HG02759 (cell line): ENCODE measurements around the gene KCNJ6.
"Not testable (repeated sequence)": the region's sequence is repeated elsewhere in the genome, so short reads cannot be mapped to it uniquely, and the experiment has no call there.

Experiments used
- ATAC-seq: cut with Tn5 transposase; IDR thresholded peaks from one replicate; pipeline ENCODE4 v1.9.1; 2021; ENCODE audit warnings: mild to moderate bottlenecking, moderate library complexity; ENCODE audit not compliant: unreplicated experiment

The KCNJ6 gene

DNA sequence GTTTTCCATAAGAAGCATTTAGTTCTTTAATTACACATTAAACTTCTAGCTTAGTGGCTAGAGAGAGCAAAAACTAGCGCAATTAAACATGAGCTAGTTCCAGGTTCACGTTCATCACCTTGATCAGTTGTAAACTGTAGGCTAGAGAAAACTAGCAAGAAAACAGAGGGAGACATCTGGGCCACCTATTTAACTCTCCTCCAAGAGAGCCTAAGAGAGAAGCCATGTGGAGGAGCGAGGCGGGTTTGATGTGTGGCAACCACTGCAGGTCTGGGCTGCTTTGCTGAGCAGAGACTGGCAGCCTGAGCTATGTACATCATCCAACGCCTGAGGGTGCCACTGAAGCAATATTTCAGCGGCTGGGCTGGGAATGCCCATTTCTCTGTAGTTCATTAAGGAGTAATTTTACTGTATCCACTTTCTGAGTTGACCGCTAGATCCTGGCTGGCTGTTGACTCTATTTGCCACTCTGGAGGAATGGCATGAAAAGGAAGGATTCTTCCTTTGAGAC lies 296.7 kb downstream of the KCNJ6 start:
- ATAC-seq: no peak

DNA sequence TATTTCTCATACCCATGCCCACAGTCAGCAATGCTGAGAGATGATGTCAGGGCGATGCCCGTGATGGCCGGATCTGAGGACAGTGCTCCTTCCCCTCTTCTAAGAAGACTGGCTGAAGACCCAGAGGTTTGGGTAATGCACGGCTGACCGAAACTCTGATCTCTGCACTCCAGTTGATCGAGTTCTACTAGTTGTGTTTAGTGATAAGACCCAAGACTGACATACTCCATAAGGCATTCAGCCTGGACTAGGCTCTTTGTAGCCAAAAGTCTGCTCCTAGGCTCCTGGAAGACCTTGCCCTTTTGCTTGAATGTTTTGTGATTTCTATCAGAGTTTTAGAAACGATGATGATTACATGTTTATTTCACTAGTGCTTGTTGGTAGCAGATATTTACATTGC lies 298.2 kb downstream of the KCNJ6 start:
- no peak for ATAC-seq

- no peak for ATAC-seq
Measured at GRCh38 chr21:37615962-37616361, 300.3 kb downstream of the KCNJ6 start.

- no peak for ATAC-seq
Measured at GRCh38 chr21:37614351-37614875, 301.8 kb downstream of the KCNJ6 start.

GRCh38 chr21:37607081-37607480 lies 309.2 kb downstream of the KCNJ6 start:
- ATAC-seq: no peak

DNA sequence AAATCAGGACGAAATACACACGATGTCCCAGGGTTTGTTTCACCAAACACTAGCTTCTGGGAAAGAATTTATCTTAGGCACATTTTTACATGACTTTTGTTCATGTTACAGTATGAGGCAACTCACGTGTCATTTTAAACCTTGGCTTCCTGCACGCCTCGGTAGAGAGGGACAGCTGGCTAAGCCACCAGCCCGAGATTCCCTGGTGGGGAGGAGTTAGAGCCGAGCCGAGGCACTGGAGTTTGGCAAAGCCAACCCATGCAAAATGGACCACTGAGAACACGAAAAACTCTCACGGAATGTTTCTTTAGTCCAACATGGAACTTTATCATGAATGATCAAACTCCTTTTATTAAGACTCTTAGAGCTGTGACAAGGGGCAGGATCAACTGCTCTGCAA lies 309.7 kb downstream of the KCNJ6 start:
- no peak for ATAC-seq

DNA sequence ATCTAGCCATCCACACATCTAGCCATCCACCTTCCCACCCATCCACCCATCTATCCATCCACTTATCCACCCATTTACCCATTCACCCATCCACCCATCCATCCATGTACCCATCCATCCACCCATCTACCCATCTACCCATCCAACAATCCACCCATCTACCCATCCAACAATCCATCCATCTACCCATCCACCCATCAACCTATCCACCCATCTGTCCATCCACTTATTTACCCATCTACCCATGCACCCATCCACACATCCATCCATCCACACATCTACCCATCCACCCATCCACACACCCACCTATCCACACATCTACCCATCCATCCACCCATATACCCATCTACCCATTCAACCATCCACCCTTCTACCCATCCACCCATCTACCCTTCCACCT lies 311.3 kb downstream of the KCNJ6 start:
- no peak for ATAC-seq

DNA sequence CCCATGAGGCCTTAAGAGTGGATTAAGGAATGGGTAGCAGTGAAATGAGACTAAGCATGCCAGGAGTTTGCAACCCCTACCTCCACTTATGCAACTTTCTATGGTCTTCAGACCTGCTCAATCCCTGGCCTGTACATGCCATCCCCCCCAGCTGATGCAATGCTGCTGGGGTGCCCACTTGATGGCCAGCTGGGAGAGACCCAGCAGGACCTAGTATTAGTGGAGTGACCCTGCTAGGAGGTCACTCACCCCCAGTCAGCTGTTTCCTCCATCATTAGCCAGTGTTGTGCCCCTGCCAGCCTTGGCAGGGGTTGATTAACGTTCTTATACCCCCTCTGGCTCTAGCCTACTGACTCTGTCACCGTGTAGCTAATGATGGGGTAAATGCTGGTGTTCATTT lies 313.1 kb downstream of the KCNJ6 start:
- ATAC-seq: no peak

- ATAC-seq: no peak
Measured at GRCh38 chr21:37601915-37602314, 314.3 kb downstream of the KCNJ6 start.

GRCh38 chr21:37601027-37601426 lies 315.2 kb downstream of the KCNJ6 start:
- no peak for ATAC-seq

DNA sequence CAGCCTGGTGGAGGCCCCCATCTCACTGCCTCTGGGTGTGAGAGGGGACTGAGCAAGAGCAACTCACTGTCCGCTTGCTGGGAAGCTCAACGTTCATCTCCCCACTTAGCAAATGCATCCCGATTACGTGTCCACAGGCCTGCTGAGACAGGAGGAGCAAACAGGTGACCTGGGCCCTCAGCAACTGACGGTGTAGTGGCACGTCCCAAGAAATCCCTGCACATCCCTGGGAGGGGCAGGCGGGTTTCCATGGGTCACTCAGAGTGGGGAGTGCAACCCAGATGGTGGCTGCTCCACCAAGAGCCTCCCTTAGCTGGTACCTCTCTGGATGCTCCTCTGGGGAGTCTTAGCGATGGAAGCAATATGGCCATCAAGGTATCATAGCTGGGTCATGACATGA lies 320.3 kb downstream of the KCNJ6 start:
- no peak for ATAC-seq

DNA sequence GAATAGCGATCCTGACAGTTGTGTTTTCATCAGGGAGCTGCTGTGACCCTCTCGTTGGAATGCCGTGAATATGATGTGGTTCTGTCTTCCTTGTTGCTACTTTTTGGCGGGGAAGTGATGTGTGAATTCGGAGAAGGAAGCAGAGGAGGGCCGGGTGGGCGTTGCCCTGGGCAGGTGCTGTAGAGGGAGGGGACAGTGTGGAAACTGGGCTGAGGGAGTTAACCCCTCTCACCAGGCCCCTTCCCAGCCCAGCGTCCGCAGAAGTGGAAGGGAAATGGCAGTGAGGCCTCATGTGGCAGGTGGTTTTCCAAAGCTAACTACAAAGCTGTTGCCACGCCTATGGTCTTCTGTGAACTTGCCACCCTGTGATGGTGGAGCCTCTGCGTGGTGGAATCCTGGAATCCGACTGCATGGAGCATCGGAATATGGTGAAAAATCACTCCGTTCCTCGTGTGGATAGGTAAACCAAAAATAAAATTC lies 321.7 kb downstream of the KCNJ6 start:
- ATAC-seq: no peak

DNA sequence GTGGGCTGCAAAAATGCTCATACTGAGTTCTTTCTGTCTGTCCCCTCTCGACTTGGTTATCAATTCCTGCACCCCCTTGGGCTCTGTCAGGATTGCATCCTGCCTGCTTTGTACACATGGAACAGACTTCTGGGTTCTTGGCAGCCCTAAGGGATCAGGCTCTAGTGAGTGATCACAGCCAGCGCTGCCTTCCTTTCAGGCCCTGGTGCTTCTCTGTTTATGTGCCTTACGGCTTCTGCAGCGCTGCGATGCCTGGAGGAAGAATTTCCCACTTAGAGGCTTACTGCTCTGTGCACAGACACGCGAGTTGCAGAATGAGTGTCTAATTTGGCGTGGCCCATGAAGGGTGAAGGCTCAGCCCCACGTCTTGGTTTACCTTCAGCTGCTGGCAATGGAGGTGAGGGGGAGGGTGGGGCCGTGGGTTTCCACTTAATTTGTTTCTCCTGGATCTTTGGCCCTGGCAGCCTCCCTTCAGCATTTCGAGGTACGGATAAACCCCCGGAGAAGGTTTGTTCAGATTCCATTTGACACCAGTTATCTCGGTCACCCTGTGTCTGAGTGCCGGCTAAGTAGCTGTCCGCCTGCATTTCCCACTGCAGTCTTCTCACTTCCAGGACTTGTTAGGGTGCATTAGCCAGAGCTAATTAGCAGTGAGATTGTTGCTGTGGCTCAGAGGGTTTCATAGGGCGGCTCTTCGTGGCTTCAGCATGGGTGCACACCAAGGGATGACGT lies 322.4 kb downstream of the KCNJ6 start:
- no peak for ATAC-seq

DNA sequence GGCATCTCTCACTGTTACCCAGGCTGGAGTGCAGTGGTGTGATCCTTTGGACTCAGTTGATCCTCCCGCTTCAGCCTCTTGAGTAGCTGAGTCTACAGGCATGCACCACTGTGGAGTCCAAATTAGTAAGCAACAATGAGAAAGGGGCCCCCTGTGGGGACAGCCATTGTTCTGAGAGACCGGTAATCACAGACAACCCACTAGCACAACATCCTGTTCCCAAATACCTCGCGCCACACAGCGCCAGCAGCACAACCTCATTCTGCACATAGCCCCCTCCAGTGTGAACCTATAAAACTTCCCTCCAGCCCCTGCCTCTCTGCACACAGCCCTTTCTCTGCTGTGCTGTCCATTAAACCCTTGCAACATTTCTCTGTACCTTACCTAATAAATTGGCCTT lies 323.2 kb downstream of the KCNJ6 start:
- ATAC-seq: no peak

DNA sequence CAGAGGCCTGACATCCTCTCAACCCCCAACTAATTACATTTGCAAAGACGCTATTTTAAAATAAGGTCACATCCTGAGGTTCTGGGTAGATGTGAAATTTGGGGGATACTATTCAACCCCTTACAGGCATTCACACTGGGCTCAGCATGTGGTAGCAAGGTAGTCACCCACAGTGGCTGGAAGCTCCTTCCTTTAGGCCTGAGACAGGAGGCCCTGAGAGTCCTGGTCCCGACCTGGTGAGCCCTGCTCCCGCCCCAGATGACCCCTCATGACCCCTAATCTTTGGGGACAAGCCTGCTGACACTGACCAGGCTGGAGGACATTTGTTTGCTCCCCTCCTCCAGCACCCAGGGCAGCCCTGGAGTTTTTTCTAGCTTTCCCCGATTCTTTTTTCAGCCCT lies 323.8 kb downstream of the KCNJ6 start:
- ATAC-seq: no peak

DNA sequence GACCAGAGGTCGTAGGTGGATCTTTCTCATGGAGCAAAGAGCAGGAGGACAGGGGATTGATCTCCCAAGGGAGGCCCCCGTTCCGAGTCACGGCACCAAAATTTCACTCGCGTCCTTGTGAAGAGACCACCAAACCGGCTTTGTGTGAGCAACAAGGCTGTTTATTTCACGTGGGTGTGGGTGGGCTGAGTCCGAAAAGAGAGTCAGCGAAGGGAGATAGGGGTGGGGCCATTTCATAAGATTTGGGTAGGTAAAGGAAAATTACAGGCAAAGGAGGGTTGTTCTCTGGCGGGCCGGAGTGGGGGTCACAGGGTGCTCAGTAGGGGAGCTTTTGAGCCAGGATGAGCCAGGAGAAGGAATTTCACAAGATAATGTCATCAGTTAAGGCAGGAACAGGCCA lies 324.3 kb downstream of the KCNJ6 start:
- ATAC-seq: not testable (repeated sequence)

DNA sequence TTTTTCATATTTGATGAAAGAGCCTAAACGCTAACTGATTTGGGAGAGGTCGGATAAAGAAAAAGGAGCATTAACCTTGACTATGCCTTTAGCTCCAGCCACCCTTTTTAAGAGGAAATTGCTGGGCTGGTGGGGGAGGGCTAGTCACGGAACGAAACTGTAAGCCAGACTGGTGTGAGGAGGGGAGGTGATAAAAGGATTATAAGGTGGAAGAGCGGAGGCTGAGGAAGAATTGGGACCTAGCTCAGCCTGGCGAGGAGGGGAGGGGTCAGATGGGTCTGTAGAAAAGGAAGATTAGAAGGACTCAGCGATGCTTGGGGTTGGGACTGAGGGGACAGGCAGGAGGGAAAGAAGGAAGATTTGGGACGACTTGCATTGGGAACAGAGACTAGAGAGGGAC lies 325.4 kb downstream of the KCNJ6 start:
- ATAC-seq: not testable (repeated sequence)

DNA sequence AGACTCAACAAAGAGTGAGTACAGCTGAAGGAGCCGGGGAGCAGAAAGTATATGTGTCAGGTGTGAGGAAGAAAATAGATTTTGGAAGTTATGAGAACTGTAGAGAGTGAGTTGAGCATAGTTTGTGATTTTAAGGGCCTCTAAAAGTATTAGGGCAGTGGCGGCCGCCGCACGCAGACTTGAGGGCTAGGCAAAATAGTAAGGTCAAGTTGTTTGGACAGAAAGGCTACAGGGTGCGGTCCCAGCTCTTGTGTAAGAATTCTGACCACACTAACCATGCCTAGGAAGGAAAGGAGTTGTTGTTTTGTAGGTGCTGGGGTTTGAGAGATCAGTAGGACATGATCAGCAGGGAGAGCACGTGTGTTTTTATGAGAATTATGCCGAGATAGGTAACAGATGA lies 327.6 kb downstream of the KCNJ6 start:
- ATAC-seq: not testable (repeated sequence)

GRCh38 chr21:37587635-37588177 lies 328.6 kb downstream of the KCNJ6 start:
- ATAC-seq: no peak

GRCh38 chr21:37587203-37587602 lies 329.1 kb downstream of the KCNJ6 start:
- ATAC-seq: no peak

DNA sequence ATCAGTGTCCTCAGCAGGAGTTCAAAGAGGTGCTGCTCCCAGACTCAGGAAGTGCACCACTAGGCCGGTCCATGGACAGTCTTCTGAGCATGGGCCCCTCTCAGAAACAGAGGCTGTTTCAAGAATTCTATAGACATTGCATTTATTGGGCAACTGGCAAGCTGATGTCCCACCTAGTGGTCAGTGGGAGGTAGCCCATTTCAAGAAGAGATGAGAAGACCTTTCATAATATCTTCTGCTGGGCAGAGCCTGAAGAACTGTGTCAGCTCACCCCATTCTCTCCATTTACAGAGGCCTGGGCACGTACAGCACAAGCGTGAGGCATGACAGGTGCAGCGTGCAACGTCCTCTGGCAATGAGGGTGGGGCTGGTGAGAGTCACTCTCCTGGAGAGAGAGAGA lies 333.7 kb downstream of the KCNJ6 start:
- ATAC-seq: no peak

- ATAC-seq: no peak
Measured at GRCh38 chr21:37580666-37581065, 335.6 kb downstream of the KCNJ6 start.
